GM18511 (cell line): Measurements from ENCODE around the gene OTUB2.

ENCODE experiments used
- ATAC-seq: cut with Tn5 transposase; IDR thresholded peaks from one replicate; pipeline ENCODE4 v1.9.1; 2021; ENCODE audit warnings: mild to moderate bottlenecking, moderate library complexity; ENCODE audit not compliant: unreplicated experiment

The OTUB2 gene

DNA sequence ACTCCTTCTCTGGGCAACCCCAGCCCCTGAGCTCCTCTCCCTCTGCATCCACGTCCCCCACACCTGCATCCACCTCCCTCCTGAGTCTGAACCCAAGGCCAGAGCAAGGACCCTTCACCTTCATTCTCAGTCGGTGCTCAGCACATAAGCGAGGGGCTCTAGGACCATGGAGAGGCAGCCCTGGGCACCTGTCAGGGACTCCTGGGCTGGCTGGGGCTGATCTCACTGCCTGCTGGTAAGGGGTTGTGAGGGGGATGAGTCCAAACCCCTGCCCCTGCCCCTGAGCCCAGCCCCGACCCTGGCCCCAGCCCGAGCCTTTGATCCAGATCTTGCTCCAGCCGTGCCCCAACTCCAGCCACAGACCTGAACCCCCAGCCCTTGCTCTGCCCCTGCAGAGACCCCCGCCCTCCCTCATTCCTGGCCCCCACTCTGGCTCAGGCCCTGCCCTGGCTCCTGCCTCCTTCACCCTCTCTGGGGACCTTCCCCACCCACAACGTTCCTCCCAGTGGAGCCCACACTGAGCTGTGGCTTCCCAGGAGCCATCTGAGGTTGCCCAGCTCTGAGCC, 29.9 kb upstream of the OTUB2 start:
- no peak for ATAC-seq

DNA sequence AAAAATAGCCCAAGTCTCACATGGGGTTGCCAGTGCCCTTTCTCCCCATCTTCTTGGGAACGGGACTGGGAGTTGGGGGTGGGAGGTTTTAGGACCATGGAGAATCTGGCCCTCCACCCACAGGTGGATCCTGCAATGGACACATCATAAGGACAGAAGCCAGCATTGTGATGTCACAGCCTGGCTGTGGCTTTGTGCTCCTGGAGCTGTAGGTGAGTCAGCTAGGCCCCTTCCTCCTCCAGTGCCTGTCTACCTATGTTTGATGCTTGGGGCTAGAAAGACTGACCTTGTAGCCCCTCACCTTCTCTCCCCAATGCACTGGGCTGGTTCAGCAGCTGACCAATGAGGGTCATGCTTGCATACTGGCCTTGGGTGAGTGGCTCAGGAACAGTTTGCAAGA, 29.1 kb upstream of the OTUB2 start, which contains the start of gene CCDC197:
TSS of gene CCDC197 (plus strand) at position 220 of the 400 bp plus-strand sequence. CDS start 831 bp downstream, outside the sequence.
- ATAC-seq = no peak

DNA sequence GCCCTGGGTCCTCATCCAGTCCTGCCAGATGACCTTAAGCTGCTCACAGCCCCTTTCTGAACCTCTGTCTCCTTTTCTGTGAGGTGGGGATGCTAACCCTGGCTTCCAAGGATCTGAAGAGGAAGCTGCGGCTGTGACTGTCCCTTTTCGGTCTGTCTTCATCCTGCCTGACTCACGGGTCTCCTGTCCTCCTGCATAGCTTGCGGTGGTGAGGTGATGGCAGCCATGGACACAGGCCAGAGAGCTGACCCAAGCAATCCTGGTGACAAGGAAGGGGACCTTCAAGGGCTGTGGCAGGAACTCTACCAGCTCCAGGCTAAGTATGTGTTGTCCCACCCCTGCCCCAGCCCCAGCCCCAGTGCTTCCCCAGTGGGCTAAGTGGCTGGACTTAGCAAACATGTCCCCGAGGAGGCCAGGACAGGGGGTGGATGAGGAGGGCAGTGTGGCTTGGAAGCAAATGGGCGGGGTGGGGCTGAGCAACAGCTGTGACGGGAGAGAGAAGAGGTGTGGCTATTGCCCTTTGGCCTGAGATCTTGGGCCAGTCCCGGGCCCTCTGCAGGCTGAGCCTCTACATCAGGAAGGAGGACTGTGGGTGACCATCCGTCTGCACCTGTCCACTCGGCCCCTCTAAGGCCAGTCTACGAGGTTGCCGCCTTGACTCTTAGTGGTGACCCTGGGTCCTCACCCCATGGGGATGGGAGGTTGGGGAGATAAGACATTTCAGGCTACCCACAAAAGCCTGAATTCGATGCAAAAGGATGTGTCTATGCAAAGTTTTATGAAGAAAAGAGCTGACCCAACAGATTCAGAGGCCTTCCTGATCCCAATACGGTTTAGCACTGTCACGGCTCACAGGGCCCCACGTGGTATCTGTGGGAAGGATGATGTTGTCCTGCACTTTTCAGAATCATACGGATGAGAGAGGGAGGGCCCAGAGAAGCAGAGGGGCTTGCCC, 27.9 kb upstream of the OTUB2 start:
- ATAC-seq = no peak

DNA sequence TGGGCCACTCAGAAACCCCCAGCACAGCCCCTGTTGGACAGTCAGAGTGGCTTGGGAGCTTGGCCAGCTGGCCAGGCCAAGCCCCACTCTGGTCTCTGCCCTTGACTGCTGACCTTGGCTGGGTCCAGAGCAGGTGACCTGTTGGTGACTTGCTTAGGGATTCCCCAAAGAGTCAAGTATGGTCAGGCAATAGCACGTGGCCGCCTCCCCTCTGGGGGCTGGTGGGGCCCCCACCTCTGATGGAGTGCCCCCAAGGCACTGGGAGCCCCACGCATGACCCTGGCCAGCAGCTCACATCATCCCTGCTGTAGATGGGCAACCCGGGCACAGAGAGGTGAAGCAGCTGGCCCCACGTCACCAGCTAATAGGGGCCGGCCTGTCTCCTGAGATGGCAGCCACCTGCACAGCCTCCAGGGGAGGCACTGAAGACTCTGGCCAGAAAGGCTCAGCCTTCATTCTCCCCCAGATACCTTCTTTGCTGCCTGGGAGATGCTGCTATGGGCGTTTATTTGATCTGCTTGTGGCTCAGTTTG, 27.2 kb upstream of the OTUB2 start:
- no peak for ATAC-seq

DNA sequence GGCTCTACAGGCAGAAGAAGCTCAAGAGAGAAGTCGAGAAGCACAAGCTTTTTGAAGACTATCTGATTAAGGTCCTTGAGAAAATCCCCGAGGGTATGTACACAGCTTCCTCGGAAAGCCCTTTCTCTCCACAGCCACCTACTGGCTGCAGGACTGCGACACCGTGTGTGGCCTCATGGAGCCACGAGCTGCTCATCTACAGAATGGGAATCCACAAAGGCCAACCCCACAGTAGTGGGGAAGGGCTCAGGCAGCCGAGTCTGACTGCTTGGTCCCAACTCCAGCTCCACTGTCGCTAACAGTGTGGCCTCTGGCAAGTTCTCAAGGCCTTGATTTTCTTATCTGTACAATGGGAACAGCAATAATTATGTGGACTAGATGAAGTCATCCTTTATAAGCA, 26.6 kb upstream of the OTUB2 start:
- ATAC-seq = no peak

DNA sequence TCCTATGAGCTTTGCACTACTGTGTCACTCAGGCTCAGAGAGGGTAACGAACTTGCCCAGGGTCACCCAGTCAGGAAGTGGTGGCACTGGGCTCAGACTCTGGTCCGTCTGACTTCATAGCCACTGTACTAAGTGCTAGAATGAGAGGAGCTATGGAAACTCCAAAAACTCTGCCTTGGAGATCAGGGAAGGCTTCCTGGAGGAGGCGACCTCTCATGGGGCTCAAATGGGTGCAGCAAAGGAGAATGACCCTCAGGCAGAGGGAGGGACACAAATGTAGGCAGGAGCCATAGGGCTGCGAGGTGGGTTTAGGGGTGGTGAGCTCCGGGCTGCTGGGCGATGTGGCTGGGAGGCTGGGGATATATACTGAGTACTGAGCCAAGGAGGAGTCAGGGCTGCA, 25.9 kb upstream of the OTUB2 start:
- no peak for ATAC-seq

DNA sequence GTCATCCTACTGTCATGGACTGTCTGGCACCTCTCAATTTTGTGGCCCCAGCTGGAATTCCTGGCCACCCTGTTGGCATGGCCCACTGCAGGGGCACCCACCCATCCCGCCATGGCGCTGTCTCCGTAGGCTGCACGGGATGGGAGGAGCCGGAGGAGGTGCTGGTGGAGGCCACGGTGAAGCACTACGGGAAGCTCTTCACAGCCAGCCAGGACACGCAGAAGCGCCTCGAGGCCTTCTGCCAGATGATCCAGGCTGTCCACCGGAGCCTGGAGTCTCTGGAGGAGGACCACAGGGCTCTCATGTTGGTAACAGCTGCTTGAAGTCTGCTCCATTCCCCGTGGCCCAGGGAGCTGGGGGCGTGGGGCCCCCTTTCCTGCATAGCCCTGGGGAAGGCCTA, 25.1 kb upstream of the OTUB2 start:
- ATAC-seq = no peak

DNA sequence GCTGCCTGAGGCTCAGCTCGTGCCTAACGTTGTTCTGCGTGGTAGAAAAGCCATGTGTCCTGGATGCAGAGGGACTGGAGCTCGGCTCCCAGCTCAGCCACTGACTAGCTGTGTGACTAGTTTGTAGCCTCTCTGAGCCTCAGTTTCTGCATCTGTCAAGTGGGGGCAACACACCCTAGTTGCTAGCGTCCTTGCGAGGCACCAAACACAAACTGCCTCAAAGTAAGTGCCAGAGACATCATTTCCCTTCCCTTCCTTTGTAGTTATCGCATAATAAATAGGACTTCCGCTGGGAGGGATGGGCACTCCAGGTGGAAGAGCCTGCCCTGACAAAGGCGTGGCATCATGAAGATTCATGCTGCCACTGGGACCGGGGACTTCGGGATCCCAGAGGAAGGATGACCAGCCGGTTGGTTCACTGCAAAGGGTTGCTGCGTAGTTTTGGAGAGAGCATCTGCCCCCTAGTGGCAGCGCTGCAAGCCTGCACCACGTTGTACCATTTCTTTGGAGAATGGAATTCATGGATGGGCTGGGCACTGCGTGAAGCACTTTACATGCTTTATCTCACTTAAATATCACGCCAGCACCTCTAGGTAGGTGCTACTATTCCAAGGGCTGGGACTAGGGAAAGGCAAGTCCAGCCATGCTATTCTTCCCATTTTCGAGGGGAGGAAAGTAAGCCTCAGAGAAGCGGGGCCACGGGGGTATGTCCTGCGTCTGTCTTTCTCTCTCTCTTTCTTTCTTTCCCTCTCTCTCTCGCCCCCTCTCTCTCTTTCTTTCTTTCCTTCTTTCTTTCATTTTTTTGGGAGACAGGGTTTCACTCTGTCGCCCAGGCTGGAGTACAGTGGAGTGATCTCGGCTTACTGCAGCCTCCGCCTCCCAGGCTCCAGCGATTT, 24.4 kb upstream of the OTUB2 start:
- peak; percentile 65 for ATAC-seq

DNA sequence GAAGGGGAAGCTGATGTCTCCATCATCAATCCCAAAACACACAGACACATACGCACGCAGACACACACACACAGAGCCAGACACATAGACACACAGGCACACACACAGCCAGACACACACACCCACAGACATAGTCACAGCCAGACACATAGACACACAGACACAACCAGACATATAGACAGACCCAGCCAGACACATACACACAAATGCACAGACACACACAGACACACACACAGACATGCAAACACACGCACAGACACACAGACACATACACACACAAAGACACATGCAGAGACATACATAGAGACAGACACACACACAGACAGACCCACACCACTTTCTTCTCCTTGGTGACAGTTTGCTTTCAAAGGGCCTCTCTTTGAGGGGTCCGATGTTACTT, 22.7 kb upstream of the OTUB2 start:
- ATAC-seq = no peak

DNA sequence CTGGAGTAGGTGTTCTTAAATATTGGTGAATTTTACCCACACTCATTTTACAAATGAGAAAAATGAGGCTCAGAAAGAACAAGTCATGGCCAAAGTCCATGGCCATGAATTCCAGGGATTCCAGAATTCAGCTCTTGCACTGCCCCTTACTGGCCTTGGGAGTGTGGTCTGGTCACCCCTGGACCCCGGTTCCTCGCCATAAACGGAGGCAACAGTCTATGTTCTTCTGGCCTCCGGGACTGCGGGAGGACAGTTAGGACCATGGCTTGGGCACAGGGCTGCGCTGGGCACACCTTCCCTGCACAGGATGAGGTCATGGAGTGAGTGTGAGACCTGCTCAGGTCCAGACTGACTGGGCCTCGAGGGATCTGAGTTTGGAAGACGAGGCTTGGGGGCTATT, 22.1 kb upstream of the OTUB2 start:
- ATAC-seq = no peak

DNA sequence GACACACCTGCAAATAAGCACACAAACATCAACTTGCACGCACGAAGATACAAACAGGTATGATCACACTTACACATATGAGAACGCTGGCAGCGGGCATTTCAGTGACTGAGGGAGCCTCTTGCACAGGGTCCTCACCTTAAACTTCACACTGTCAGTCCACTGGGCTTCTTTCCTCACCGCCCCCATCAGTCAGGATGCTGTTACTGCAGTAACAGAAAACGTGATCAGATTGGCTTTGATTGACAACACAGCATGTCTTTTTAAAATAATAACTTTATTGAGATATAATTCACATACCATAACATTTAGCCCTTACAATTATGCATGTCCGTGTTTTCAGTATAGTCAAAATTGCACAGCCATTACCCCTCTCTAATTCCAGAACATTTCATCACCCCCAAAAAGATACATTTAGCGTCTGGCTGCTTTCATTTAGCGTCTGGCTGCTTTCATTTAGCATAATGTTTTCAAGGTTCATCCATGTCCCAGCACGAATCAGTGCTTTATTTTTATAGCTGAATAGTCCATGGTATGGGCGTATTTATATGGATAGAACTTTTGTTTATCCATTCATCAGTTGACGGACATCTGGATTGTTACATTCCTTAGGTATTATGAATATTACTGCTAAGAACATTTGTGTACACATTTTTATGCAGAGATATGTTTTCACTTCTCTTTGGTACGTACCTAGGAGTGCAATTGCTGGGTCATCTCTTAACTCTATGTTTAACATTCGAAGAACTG, 20.6 kb upstream of the OTUB2 start:
- ATAC-seq = peak; percentile 43

DNA sequence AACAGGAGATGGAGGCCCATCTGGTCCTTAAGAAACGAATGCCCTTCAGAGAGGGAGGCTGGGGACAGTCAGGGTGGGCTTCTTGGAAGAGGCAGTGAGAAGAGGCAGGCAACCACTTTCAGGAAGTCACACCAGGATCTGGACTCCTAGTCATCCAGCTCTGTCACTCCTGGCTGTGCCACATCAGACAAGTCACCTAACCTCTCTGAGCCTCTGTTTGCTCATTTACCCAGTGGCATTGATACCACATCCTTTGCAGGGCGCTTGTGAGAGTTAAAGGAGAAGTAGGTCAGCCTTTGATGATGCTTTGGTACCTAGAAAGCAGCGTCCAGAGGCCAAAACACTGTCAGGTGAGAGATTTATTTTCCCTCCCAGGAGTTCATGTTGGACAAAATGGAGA, 17.9 kb upstream of the OTUB2 start:
- ATAC-seq = no peak

DNA sequence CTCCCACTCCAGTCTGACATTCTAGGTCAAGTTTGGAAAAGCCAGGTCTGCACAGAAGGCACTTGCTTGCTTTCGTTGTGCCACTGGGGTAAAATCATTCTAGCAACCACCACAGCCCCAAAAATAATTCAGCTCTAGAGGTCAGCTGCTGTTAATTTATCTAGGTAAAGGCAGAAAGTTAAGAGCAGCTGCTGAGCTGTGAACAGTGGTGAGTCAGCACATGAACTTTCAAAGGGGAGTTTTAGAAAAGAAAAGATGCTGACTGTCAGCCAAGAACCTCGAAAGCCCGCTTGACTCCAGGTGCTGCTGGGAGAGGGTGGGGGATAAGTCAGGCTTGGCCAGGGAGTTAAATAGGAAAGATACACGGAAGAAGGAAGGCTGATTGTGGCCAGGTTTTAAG, 16.4 kb upstream of the OTUB2 start:
- peak; percentile 71 for ATAC-seq

DNA sequence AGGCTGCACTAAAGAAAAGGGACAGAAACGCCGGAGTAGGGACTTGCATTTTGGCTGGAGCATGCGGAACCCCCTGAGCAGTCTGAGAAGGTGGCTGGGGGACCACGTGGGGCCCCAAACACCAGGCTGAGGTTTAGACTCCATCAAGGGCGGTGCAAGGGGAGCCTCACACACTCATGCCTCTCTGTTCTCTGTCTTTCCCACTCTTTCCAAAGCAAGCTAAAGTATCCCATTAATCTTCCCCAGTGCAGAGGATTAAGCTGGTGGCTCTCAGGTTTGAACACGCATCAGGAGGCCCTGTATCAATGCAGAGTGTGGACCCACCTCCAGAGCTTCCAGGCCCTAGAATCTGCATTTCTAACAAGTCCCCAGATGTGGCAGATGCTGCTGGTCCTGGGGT, 15.5 kb upstream of the OTUB2 start:
- no peak for ATAC-seq

DNA sequence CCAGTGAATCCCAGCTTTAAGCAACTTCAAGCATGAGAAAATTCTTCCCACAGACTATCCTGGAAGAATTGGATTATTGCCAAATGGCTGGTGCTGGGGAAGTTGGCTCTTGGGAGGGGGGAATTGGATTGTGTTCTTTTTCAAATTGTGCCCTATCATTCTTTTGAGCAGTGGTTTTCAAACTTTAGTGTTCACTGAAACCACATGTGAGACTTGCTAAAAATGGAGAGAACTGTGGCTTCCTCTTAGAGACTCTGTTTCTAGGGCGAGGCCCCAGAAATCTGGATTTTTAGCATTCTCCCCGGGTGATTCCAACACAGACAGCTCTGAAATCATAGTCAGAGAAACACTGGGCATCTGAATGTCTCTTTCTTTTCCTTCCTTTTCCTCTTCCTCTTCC, 14.3 kb upstream of the OTUB2 start:
- no peak for ATAC-seq

DNA sequence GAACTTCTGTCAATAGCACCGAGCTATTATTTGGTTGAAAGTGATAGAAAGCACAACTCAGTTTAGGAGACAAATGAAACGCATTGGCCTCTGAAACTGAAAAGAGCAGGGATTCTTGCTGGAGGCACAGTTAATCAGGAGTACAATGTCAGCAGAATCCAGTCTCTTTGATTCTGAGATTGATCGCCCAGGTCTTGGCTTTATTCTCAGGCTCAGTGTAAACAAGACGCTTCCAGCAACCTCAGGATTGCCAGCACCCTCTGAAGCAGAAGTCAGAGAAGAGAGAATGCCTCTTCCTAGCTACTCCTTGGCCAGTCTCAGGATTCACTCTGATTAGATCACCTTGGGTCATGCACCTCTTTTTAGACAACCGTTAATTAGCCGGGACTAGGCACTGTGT, 11.8 kb upstream of the OTUB2 start:
- ATAC-seq = no peak

DNA sequence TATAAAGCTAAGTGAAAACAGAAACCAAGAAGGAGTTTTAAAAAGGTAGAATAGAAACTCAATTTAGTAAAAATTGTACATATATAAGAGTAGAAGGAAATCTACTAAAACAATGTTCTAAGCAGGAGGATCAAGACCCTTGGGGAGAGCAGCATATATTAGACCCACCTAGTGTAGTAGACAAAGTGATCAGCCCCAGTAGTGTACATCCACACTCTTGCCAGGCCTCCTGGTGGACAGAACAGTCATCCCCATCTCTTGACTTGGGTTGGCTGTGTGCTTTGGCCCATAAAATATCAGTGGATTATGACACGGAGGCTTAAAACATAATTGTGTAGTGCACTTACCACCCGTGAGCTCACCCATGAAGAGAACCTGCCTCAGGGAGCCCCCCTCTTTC, 10.9 kb upstream of the OTUB2 start:
- no peak for ATAC-seq

DNA sequence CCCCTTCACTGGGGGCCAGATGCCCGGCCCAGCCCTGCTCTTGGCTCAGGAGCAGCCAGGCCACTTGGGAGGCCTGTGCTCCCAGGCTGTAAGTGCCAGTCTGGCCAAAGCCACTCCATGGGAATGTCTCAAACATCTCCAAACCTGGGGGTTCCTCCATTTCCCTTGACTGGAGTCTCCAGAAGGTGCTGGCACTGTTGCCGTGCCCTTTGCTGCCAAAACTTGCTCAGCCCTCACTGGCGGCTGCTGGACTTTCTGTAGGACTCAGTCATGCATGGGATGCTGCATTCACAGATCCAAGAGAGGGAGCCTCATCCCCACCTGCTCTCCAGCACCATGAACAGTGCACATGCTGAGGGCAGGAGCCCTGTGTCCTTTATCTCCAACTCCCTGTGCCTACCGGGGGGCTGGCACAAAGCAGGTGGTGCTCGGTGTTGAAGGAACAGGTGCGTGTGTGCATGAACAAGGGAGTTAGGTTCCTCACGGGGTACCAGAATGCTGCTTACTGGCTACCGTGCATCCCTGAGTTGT, 9.6 kb upstream of the OTUB2 start:
- no peak for ATAC-seq

DNA sequence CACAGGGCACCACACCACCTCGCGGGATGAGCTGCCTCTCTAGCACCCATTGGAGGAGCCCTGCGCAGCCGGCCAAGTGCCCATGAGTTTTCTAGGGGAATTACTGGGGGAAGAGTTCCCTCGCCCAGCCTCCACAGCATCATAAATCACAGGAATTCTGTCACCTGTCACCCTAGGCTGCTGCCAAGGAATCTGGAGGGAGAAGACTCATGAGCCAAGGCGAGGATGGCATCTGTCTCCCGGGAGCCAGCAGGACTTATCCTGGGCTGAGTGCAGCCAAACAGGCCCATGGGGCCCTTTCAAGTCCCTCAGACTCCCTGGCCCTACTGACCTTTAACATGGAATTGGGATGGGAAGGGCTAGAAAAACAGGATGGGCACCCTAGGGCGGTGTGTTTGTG, 7.8 kb upstream of the OTUB2 start:
- ATAC-seq = no peak

DNA sequence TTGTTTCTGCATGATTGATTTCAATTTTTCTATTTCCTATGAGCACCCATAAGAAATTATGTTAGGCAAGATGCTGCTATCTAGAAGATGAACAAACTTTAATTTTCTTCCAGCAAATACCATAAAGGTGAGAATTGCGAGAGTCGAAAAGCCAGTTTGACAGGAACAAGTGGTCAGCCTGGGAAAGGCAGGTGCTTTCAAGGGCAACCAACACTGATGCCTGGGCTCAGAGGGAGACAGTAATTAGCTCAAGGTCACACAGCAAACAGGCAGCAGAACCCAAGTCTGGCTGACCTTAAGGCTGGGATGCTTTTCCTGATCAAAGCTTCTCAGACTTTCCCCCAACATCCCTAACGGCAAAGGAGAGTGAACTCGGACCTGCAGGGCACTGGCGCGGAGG, 6.8 kb upstream of the OTUB2 start:
- ATAC-seq = no peak
